SK-N-SH treated with all-trans-retinoic acid at 6 μM for 48 hours (cell line): Measurements from ENCODE around the gene KIRREL3.
A peak's percentile ranks its signal among the peaks of the same experiment; 100 is the strongest.

Source experiments
- ATAC-seq: fragments of 200-7000 bp; cut with Tn5 transposase; 3 replicates; pipeline ENCODE4 v1.9.1; 2020; ENCODE audit warnings: mild to moderate bottlenecking, moderate library complexity
- ARNTL ChIP-seq: fragments of 450-650 bp; formaldehyde crosslinking; IDR thresholded peaks from 2 replicates; pipeline ENCODE4 v1.5.0; 2020; ENCODE audit warnings: low read depth, mild to moderate bottlenecking, moderate library complexity, borderline replicate concordance
- BACH2 ChIP-seq: fragments of 250-450 bp; sonication (Bioruptor Pico); IDR thresholded peaks from 2 replicates; pipeline ENCODE4 v1.9.0; 2021; ENCODE audit warnings: mild to moderate bottlenecking, borderline replicate concordance
- CREB5 ChIP-seq: fragments of 250-450 bp; sonication (Bioruptor Pico); IDR thresholded peaks from 2 replicates; pipeline ENCODE4 v1.5.1; 2020; ENCODE audit warnings: low read depth, mild to moderate bottlenecking, moderate library complexity
- CSDC2 ChIP-seq: fragments of 250-450 bp; sonication (Bioruptor Pico); IDR thresholded peaks from 2 replicates; pipeline ENCODE4 v1.5.0; 2020; ENCODE audit warnings: mild to moderate bottlenecking, moderate library complexity
- CSRNP3 ChIP-seq: fragments of 250-450 bp; sonication (Bioruptor Pico); IDR thresholded peaks from 2 replicates; pipeline ENCODE4 v1.5.1; 2021; ENCODE audit warnings: mild to moderate bottlenecking, moderate library complexity
- ESRRG ChIP-seq: fragments of 250-450 bp; sonication (Bioruptor Pico); IDR thresholded peaks from 2 replicates; pipeline ENCODE4 v1.6.1; 2021; ENCODE audit warnings: mild to moderate bottlenecking
- GLIS3 ChIP-seq: fragments of 250-450 bp; sonication (Bioruptor Pico); IDR thresholded peaks from 2 replicates; pipeline ENCODE4 v1.5.0; 2020; ENCODE audit warnings: mild to moderate bottlenecking, moderate library complexity
- ISL1 ChIP-seq: fragments of 250-450 bp; sonication (Bioruptor Pico); IDR thresholded peaks from 2 replicates; pipeline ENCODE4 v2.1.2; 2022; ENCODE audit warnings: mild to moderate bottlenecking, moderate library complexity
- OSR1 ChIP-seq: fragments of 250-450 bp; sonication (Bioruptor Pico); IDR thresholded peaks from 2 replicates; pipeline ENCODE4 v1.8.0; 2022; ENCODE audit warnings: moderate library complexity, mild to moderate bottlenecking, inconsistent platforms
- POU6F1 ChIP-seq: fragments of 250-450 bp; sonication (Bioruptor Pico); IDR thresholded peaks from 2 replicates; pipeline ENCODE4 v1.8.0; 2021; ENCODE audit warnings: low read depth, mild to moderate bottlenecking, moderate library complexity, borderline replicate concordance
- PPARA ChIP-seq: fragments of 250-450 bp; sonication (Bioruptor Pico); IDR thresholded peaks from 2 replicates; pipeline ENCODE4 v1.5.0; 2020; ENCODE audit warnings: mild to moderate bottlenecking, borderline replicate concordance
- SNAI2 ChIP-seq: fragments of 250-450 bp; sonication (Bioruptor Pico); IDR thresholded peaks from 2 replicates; pipeline ENCODE4 v1.5.0; 2020; ENCODE audit warnings: mild to moderate bottlenecking, moderate library complexity
- TCF4 ChIP-seq: fragments of 250-450 bp; sonication (Bioruptor Pico); IDR thresholded peaks from 2 replicates; pipeline ENCODE4 v1.8.0; 2021; ENCODE audit warnings: mild to moderate bottlenecking, moderate library complexity, borderline replicate concordance
- TOX ChIP-seq: fragments of 250-450 bp; sonication (Bioruptor Pico); IDR thresholded peaks from 2 replicates; pipeline ENCODE4 v1.8.0; 2021; ENCODE audit warnings: mild to moderate bottlenecking, moderate library complexity, borderline replicate concordance
- TSHZ2 ChIP-seq: fragments of 250-450 bp; sonication (Bioruptor Pico); IDR thresholded peaks from 2 replicates; pipeline ENCODE4 v1.5.0; 2020; ENCODE audit warnings: mild to moderate bottlenecking, moderate library complexity
- ZC3H10 ChIP-seq: fragments of 250-450 bp; sonication (Bioruptor Pico); IDR thresholded peaks from 2 replicates; pipeline ENCODE4 v1.5.1; 2021; ENCODE audit warnings: mild to moderate bottlenecking, moderate library complexity
- ZFP3 ChIP-seq: fragments of 250-450 bp; sonication (Bioruptor Pico); IDR thresholded peaks from 2 replicates; pipeline ENCODE4 v1.5.0; 2020; ENCODE audit warnings: mild to moderate bottlenecking, moderate library complexity
- ZFP30 ChIP-seq: fragments of 450-650 bp; formaldehyde crosslinking; IDR thresholded peaks from 2 replicates; pipeline ENCODE4 v1.5.0; 2022; ENCODE audit warnings: mild to moderate bottlenecking, moderate library complexity
- ZNF565 ChIP-seq: fragments of 450-650 bp; formaldehyde crosslinking; conservative IDR thresholded peaks from 2 replicates; pipeline ENCODE4 v1.5.0; 2020; ENCODE audit warnings: low read depth, mild to moderate bottlenecking, moderate library complexity
- ZNF70 ChIP-seq: fragments of 450-650 bp; formaldehyde crosslinking; IDR thresholded peaks from 2 replicates; pipeline ENCODE4 v1.5.0; 2020; ENCODE audit warnings: mild to moderate bottlenecking, moderate library complexity

KIRREL3 gene

GRCh38 chr11:127013550-127013949, 13.0 kb upstream of the KIRREL3 start:
- no peak for TF ChIP-seq CSRNP3
- TF ChIP-seq TCF4 (CRISPR knock-in tag): no peak
- no peak for TF ChIP-seq PPARA (CRISPR knock-in tag)
- TF ChIP-seq ISL1: no peak
- no peak for TF ChIP-seq SNAI2 (CRISPR knock-in tag)
- no peak for ATAC-seq

- TF ChIP-seq TSHZ2 (CRISPR knock-in tag) (no peak), GLIS3 (CRISPR knock-in tag) (no peak), BACH2 (CRISPR knock-in tag) (no peak), ZFP30 (CRISPR knock-in tag) (no peak), POU6F1 (CRISPR knock-in tag) (no peak)
- no peak for ATAC-seq
These were observed 5.7 kb upstream of the KIRREL3 start for GRCh38 chr11:127006311-127006710.

DNA sequence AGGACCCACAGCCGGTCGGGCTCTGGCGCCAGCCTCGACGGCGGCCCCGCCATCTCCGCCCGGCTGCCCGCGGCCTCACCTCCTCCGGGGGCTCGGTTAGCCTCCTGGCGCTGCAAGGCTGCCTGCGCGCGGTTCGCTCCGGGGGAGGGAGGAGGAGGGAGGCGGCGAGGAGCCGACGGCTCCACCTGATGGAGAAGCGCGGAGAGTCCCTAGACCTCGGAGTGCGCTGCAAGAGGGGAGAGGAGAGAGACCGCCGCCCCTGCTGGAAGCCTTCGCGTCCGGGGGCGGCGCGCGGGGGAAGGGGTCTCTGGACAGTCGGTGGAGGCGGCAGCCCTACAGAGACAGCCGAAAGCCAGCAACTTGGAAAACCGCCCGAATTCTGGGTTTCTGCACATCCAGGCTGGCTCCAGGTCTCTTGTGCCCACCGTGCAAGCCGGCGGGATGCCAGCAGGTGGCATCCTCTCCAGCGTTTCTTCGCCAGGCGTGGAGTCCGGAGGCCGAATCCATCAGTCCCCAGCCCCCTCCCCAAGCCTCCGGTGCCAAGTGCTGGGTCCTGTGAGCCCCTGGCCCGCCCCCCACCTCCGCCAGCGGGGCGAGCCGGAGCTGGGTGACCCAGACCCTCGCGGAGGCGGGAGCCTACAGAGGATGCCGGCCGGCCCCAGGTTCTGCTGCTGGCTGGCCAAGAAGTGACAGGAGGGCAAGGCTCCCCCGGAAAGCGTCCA, 2.9 kb upstream of the KIRREL3 start:
- peak; percentile 89 for ATAC-seq
- no peak for TF ChIP-seq ZNF70 (CRISPR knock-in tag)
- no peak for TF ChIP-seq SNAI2 (CRISPR knock-in tag)
- no peak for TF ChIP-seq ISL1
- no peak for TF ChIP-seq OSR1 (CRISPR knock-in tag)
- no peak for TF ChIP-seq ESRRG (CRISPR knock-in tag)
- TF ChIP-seq TCF4 (CRISPR knock-in tag): no peak
- TF ChIP-seq ZC3H10 (CRISPR knock-in tag): no peak
- no peak for TF ChIP-seq ZFP3
- no peak for TF ChIP-seq ZFP30 (CRISPR knock-in tag)

DNA sequence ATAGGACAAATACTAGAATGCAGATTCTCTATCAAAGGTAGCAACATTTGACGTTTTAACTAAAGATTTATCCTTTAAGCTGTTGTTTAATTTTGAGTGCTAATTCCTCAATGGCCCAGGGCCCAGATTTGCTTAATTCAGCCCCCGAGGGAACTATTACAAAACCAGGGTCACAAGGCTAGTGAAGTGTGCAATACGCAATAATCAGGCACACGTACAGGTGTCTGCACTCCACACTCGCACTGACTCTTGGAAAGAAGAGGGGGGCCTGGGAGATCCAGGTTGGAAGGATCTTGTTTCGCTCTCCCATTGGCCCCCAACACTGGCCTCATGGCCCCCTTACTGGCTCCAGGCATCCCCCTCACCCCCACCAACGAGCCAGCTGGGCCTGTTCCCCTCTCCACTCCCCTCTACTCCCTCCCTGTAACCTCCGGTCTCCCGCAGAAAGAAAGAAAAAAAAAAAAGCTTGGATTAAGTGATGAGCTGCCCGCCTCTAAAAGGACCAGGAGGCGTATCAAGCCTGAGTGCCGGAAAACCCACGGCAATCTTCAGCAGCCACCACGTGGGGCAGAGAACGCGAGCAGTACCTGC, 2.2 kb upstream of the KIRREL3 start:
- ATAC-seq: no peak
- TF ChIP-seq ARNTL (no peak), CSRNP3 (no peak), OSR1 (CRISPR knock-in tag) (no peak), SNAI2 (CRISPR knock-in tag) (no peak), ZNF565 (CRISPR knock-in tag) (no peak), POU6F1 (CRISPR knock-in tag) (no peak), TSHZ2 (CRISPR knock-in tag) (no peak), TCF4 (CRISPR knock-in tag) (no peak), ESRRG (CRISPR knock-in tag) (no peak), GLIS3 (CRISPR knock-in tag) (no peak), ZFP30 (CRISPR knock-in tag) (no peak), ZFP3 (no peak), TOX (CRISPR knock-in tag) (no peak), CREB5 (no peak), CSDC2 (CRISPR knock-in tag) (no peak)
